ENCODE results near the gene OLR1. TPM values are rescaled to one million over a fixed set of nuclear protein-coding genes. Genes with fewer than 3 reads are reported as not detected.
"Not testable (repeated sequence)": the region's sequence is repeated elsewhere in the genome, so short reads cannot be mapped to it uniquely, and the experiment has no call there.

Gene OLR1
- total and polyA plus RNA-seq, 2 experiments from 2014 or later: 0.28 TPM; not detected in 1

DNA sequence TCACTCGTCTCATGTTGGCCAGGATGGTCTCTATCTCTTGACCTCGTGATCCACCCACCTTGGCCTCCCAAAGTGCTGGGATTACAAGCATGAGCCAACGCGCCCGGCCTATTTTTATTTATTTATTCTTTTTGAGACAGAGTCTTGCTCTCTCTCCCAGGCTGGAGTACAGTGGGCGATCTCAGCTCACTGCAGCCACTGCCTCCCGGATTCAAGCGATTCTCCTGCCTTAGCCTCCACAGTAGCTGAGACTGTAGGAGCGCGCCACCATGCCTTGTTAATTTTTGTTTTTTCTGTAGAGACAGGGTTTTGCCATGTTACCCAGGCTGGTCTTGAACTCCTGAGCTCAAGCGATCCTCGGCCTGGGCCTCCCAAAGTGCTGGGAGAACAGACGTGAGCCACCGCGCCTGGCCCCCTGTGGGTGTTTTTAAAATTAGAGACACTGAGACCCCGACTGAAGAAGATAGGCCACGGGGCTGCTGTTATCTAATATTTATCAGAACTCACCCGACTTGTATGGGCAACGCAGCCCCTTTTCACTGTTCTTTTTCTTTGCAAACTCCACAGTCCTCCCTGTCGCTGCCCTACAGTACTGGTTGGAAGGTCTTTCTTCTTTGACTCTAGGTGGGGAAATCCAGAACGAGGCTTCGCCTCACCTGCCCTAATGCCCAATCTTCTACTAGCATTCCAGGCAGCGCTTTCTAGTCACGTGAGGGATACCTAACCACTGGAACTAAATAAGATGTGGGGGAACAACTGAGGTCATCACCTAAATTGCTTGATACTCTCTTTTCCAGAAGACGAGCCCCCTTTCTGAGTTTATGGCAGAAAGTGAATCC lies 39.4 kb upstream of the OLR1 start:
- H3K4me1 ChIP-seq (ENCODE audit: low read depth): no peaks in the 10 kb centered on the region
- no peaks in the 10 kb centered on the region for H3K36me3 ChIP-seq
- TF ChIP-seq, protein P1, sequence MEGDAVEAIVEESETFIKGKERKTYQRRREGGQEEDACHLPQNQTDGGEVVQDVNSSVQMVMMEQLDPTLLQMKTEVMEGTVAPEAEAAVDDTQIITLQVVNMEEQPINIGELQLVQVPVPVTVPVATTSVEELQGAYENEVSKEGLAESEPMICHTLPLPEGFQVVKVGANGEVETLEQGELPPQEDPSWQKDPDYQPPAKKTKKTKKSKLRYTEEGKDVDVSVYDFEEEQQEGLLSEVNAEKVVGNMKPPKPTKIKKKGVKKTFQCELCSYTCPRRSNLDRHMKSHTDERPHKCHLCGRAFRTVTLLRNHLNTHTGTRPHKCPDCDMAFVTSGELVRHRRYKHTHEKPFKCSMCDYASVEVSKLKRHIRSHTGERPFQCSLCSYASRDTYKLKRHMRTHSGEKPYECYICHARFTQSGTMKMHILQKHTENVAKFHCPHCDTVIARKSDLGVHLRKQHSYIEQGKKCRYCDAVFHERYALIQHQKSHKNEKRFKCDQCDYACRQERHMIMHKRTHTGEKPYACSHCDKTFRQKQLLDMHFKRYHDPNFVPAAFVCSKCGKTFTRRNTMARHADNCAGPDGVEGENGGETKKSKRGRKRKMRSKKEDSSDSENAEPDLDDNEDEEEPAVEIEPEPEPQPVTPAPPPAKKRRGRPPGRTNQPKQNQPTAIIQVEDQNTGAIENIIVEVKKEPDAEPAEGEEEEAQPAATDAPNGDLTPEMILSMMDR (IDR thresholded peaks at IDR 0.05; ENCODE audit: low read depth, low read length): no peak
- no peak overlapping the region for H3K4me3 ChIP-seq
- H3K9me3 ChIP-seq (ENCODE audit: low read depth): no peaks in the 10 kb centered on the region
- no peaks in the 10 kb centered on the region for H3K27me3 ChIP-seq
- H3K27ac ChIP-seq: peak overlapping the region; percentile 94
- DNase-seq (ENCODE audit: low read depth in 1 of 2, low spot score in 1 of 2): no peak

DNA sequence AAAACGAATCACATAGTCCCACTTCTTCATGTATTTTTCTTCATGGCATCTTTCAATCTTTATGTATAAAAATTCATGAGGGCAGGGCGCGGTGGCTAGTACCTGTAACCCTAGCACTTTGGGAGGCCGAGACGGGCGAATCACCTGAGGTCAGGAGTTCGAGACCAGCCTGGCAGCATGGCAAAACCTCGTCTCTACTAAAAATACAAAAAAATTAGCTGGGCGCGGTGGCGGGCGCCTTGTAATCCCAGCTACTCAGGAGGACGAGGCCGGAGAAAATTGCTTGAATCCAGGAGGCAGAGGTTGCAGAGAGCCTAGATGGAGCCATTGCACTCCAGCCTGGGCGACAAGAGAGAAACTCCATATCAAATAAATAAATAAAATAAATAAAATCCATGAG lies 38.3 kb upstream of the OLR1 start:
- Histone ChIP-seq H3K36me3 (no peaks in the 10 kb centered on the region), H3K9me3 (ENCODE audit: low read depth) (no peaks in the 10 kb centered on the region), H3K27ac (no peak overlapping the region), H3K4me1 (ENCODE audit: low read depth) (no peaks in the 10 kb centered on the region), H3K27me3 (no peaks in the 10 kb centered on the region), H3K4me3 (no peak overlapping the region)
- TF ChIP-seq, protein P1 (IDR thresholded peaks at IDR 0.05; ENCODE audit: low read depth, low read length): no peak
- no peak for DNase-seq (ENCODE audit: low read depth in 1 of 2, low spot score in 1 of 2)

- Histone ChIP-seq H3K27me3 (no peaks in the 10 kb centered on the region), H3K36me3 (no peaks in the 10 kb centered on the region), H3K4me3 (no peak overlapping the region), H3K9me3 (ENCODE audit: low read depth) (no peaks in the 10 kb centered on the region), H3K4me1 (ENCODE audit: low read depth) (no peaks in the 10 kb centered on the region), H3K27ac (no peak overlapping the region)
- peak in 1 of 2 donors; percentile 22 for DNase-seq (ENCODE audit: low read depth in 1 of 2, low spot score in 1 of 2)
- TF ChIP-seq, protein P1 (IDR thresholded peaks at IDR 0.05; ENCODE audit: low read depth, low read length): no peak
Observed at GRCh38 chr12:10207136-10207535, 35.2 kb upstream of the OLR1 start.

- TF ChIP-seq, protein P1 (IDR thresholded peaks at IDR 0.05; ENCODE audit: low read depth, low read length): no peak
- Histone ChIP-seq H3K4me3 (no peak overlapping the region), H3K4me1 (ENCODE audit: low read depth) (no peaks in the 10 kb centered on the region), H3K36me3 (no peaks in the 10 kb centered on the region), H3K27me3 (no peaks in the 10 kb centered on the region), H3K27ac (no peak overlapping the region), H3K9me3 (ENCODE audit: low read depth) (no peaks in the 10 kb centered on the region)
- DNase-seq (ENCODE audit: low read depth in 1 of 2, low spot score in 1 of 2): no peak
Observed at GRCh38 chr12:10205220-10205807, 33.4 kb upstream of the OLR1 start.

- not testable (repeated sequence) for H3K27me3 ChIP-seq
Observed at GRCh38 chr12:10204495-10204894, 32.6 kb upstream of the OLR1 start.

GRCh38 chr12:10197879-10198278 lies 25.9 kb upstream of the OLR1 start:
- no peaks in the 10 kb centered on the region for H3K4me1 ChIP-seq (ENCODE audit: low read depth)
- H3K27me3 ChIP-seq: no peaks in the 10 kb centered on the region
- H3K9me3 ChIP-seq (ENCODE audit: low read depth): no peaks in the 10 kb centered on the region
- H3K36me3 ChIP-seq: no peaks in the 10 kb centered on the region
- H3K27ac ChIP-seq: no peak overlapping the region
- no peak overlapping the region for H3K4me3 ChIP-seq
- no peak for DNase-seq (ENCODE audit: low read depth in 1 of 2, low spot score in 1 of 2)
- TF ChIP-seq, protein P1 (IDR thresholded peaks at IDR 0.05; ENCODE audit: low read depth, low read length): no peak

More at GRCh38 chr12:10204495-10204894, 32.6 kb upstream of the OLR1 start:
- H3K4me3 ChIP-seq; H3K36me3 ChIP-seq; H3K27ac ChIP-seq; H3K9me3 ChIP-seq (ENCODE audit: low read depth); DNase-seq (ENCODE audit: low read depth in 1 of 2, low spot score in 1 of 2); H3K4me1 ChIP-seq (ENCODE audit: low read depth): not testable (repeated sequence)

Data from cardiac muscle cell (in vitro differentiated cells and primary cell).